Caco-2 (cell line): ENCODE data around the gene SEZ6L. TPM values are rescaled to one million over a fixed set of nuclear protein-coding genes. Genes with fewer than 3 reads are reported as not detected.

Source experiments
- BruUV-seq: library from RNA; stranded (reverse); fragments of 400-500 nt; replicated peaks from 2 replicates; lab custom pipeline; 2021; lab: Mats Ljungman, UMichigan
- CTCF ChIA-PET: fragments of 300-600 bp; sonication (Branson Sonifier 250); formaldehyde crosslinking; loops from one replicate; lab custom pipeline; 2022; ENCODE audit warnings: antibody characterized with exemption; lab: Charles Lee
- POLR2A ChIA-PET: fragments of 300-600 bp; sonication (Branson Sonifier 250); formaldehyde crosslinking; loops from one replicate; lab custom pipeline; 2022; ENCODE audit warnings: antibody characterized with exemption; lab: Charles Lee
- DNase-seq, 2 experiments: peaks; one replicate each; pipeline versions ENCODE4 v3.0.0 to v3.0.0-alpha.2; 2020 to 2022
- H3K27me3 ChIP-seq: replicated peaks from 2 replicates; pipeline ENCODE4 v1.6.0; 2011; ENCODE audit warnings: low read length; ENCODE audit not compliant: control insufficient read depth, insufficient read depth
- H3K36me3 ChIP-seq: 2 replicates; pipeline ENCODE4 v1.5.1; 2011; ENCODE audit warnings: low read length; ENCODE audit not compliant: control insufficient read depth, insufficient read depth
- H3K4me1 ChIP-seq: fragments of 250-450 bp; sonication (Bioruptor Pico); 2 replicates; pipeline ENCODE4 v1.5.1; 2020; ENCODE audit warnings: mild to moderate bottlenecking
- H3K4me3 ChIP-seq: 2 replicates; pipeline ENCODE4 v1.5.1; 2011; ENCODE audit warnings: low read depth, mild to moderate bottlenecking, control low read depth, low read length
- H3K9me3 ChIP-seq: fragments of 250-450 bp; sonication (Bioruptor Pico); 2 replicates; pipeline ENCODE4 v1.5.1; 2020; ENCODE audit warnings: mild to moderate bottlenecking, moderate library complexity
- H3K27ac Mint-ChIP-seq: one replicate; pipeline ENCODE4 v1.8.0; 2022; ENCODE audit warnings: mixed read lengths; ENCODE audit not compliant: unreplicated experiment
- H3K27me3 Mint-ChIP-seq: one replicate; pipeline ENCODE4 v1.8.0; 2022; ENCODE audit warnings: mixed read lengths; ENCODE audit not compliant: insufficient read depth, unreplicated experiment
- H3K36me3 Mint-ChIP-seq: one replicate; pipeline ENCODE4 v1.8.0; 2022; ENCODE audit warnings: mild to moderate bottlenecking, mixed read lengths; ENCODE audit not compliant: insufficient read depth, unreplicated experiment
- H3K4me1 Mint-ChIP-seq: one replicate; pipeline ENCODE4 v1.8.0; 2022; ENCODE audit warnings: low read depth, mixed read lengths; ENCODE audit not compliant: unreplicated experiment
- H3K4me3 Mint-ChIP-seq: one replicate; pipeline ENCODE4 v1.8.0; 2022; ENCODE audit warnings: mild to moderate bottlenecking, moderate library complexity, mixed read lengths; ENCODE audit not compliant: unreplicated experiment
- H3K9me3 Mint-ChIP-seq: one replicate; pipeline ENCODE4 v1.8.0; 2022; ENCODE audit warnings: mixed read lengths; ENCODE audit not compliant: unreplicated experiment
- CTCF ChIP-seq, 2 experiments: fragments of 200-600 bp in 1 of 2; IDR thresholded peaks; 1 replicate in 1 of 2; 2 replicates in 1 of 2; pipeline versions ENCODE4 v1.5.1 to v1.8.0; 2011 to 2022; ENCODE audit warnings: antibody characterized with exemption in 1 of 2, control low read depth in 1 of 2, inconsistent platforms in 1 of 2, low read depth in 1 of 2, low read length in 1 of 2, mild to moderate bottlenecking in 1 of 2, moderate library complexity in 1 of 2; ENCODE audit not compliant: insufficient read depth in 1 of 2, severe bottlenecking in 1 of 2, unreplicated experiment in 1 of 2
- intact Hi-C: fragments of 100-400 bp; cut with micrococcal nuclease; formaldehyde crosslinking; loops from one replicate; pipeline ENCODE4 v1.10.0; 2022; ENCODE audit not compliant: unreplicated experiment
- total RNA-seq: library from RNA; stranded (reverse); gene quantifications from 2 replicates; pipeline ENCODE4 v1.2.3, GENCODE V29; 2022

The SEZ6L gene
- total RNA-seq, 1 experiment from 2014 or later, result not detected

- H3K4me3 ChIP-seq, result no peak overlapping the region
- no peaks in the 10 kb centered on the region for H3K9me3 ChIP-seq
- H3K27me3 ChIP-seq, result no peaks in the 10 kb centered on the region
- BruUV-seq, result no TSS peak
- no peak for DNase-seq
- intact Hi-C loops, result no loop called here
- no peak for TF ChIP-seq CTCF (IDR thresholded peaks at IDR 0.05; ENCODE audit: insufficient read depth in 1 of 2, low read depth in 1 of 2, low read length in 1 of 2, severe bottlenecking in 1 of 2, unreplicated experiment in 1 of 2)
- H3K4me1 ChIP-seq, result no peaks in the 10 kb centered on the region
- ChIA-PET CTCF (no interaction called here), POLR2A (no interaction called here)
- no peaks in the 10 kb centered on the region for H3K4me1 Mint-ChIP-seq
- H3K27me3 Mint-ChIP-seq, result peaks cover 18% of the 10 kb centered on the region
- H3K27ac Mint-ChIP-seq, result no peak overlapping the region
- H3K9me3 Mint-ChIP-seq, result no peaks in the 10 kb centered on the region
- H3K36me3 ChIP-seq, result no peaks in the 10 kb centered on the region
- H3K4me3 Mint-ChIP-seq, result no peak overlapping the region
- no peaks in the 10 kb centered on the region for H3K36me3 Mint-ChIP-seq
Observed at GRCh38 chr22:26302726-26303125, 133.5 kb downstream of the SEZ6L start.

GRCh38 chr22:26303475-26303874, 134.2 kb downstream of the SEZ6L start:
- Mint-ChIP-seq H3K27ac (no peak overlapping the region), H3K9me3 (no peaks in the 10 kb centered on the region), H3K4me1 (no peaks in the 10 kb centered on the region), H3K4me3 (no peak overlapping the region), H3K27me3 (peaks cover 17% of the 10 kb centered on the region), H3K36me3 (no peaks in the 10 kb centered on the region)
- no peaks in the 10 kb centered on the region for H3K36me3 ChIP-seq
- H3K9me3 ChIP-seq, result no peaks in the 10 kb centered on the region
- ChIA-PET POLR2A (no interaction called here), CTCF (no interaction called here)
- intact Hi-C loops, result no loop called here
- no peak for DNase-seq
- no peaks in the 10 kb centered on the region for H3K27me3 ChIP-seq
- no TSS peak for BruUV-seq
- TF ChIP-seq CTCF (IDR thresholded peaks at IDR 0.05; ENCODE audit: insufficient read depth in 1 of 2, low read depth in 1 of 2, low read length in 1 of 2, severe bottlenecking in 1 of 2, unreplicated experiment in 1 of 2), result no peak
- H3K4me1 ChIP-seq, result no peaks in the 10 kb centered on the region
- H3K4me3 ChIP-seq, result no peak overlapping the region

GRCh38 chr22:26304730-26305129, 135.5 kb downstream of the SEZ6L start:
- H3K9me3 ChIP-seq, result no peaks in the 10 kb centered on the region
- no peak overlapping the region for H3K27ac Mint-ChIP-seq
- H3K27me3 ChIP-seq, result no peaks in the 10 kb centered on the region; the same call in 1 of the 2 replicates
- CTCF ChIA-PET, result no interaction called here
- POLR2A ChIA-PET, result no interaction called here
- no TSS peak for BruUV-seq
- TF ChIP-seq CTCF (IDR thresholded peaks at IDR 0.05; ENCODE audit: insufficient read depth in 1 of 2, low read depth in 1 of 2, low read length in 1 of 2, severe bottlenecking in 1 of 2, unreplicated experiment in 1 of 2), result no peak
- H3K9me3 Mint-ChIP-seq, result no peaks in the 10 kb centered on the region
- no peak overlapping the region for H3K4me3 ChIP-seq
- peaks cover 17% of the 10 kb centered on the region for H3K27me3 Mint-ChIP-seq
- H3K36me3 Mint-ChIP-seq, result no peaks in the 10 kb centered on the region
- no peaks in the 10 kb centered on the region for H3K4me1 Mint-ChIP-seq
- no peaks in the 10 kb centered on the region for H3K4me1 ChIP-seq
- no peak for DNase-seq
- intact Hi-C loops, result no loop called here
- no peaks in the 10 kb centered on the region for H3K36me3 ChIP-seq
- no peak overlapping the region for H3K4me3 Mint-ChIP-seq
